ENCODE data around the gene AP4B1. TPM values are rescaled to one million over a fixed set of nuclear protein-coding genes. Genes with fewer than 3 reads are reported as not detected.
A peak's percentile ranks its signal among the peaks of the same experiment; 100 is the strongest.

Gene AP4B1
- polyA plus RNA-seq, 3 donors = 22.8 to 27.7 (median 23.9) TPM

DNA sequence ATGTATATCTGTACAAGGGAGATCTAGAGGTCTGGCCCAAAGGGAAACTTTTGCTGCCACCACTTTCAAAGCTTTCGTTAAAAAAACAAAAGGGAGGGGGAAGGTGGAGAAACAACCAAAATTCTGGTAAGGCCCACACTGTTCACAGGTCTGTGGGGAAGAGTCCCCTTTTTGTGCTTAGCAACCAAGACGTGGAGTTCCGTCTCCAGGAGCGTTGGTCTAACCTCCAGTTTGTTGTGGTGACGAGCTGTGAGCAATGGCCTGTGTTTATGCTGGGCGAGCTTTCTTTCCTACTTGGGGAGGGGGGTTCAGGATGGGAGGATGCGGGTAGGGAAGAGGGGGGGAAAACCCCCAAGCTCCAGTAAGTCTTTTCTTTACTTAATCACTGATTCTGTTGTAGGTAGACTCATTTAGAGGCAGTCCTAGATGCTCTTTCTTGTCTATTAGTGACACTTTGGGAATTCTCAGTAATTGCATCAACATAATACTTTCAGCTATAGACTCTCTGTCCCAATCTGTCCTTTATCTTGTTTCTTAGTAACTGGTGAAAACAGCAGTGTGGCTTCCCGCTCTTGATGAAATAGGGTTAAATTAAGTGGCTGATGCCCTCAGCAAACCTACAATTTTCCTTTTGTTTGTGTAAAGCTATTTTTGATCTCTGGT is 26.0 kb upstream of the AP4B1 start:
- peak; percentile 34 to 47 (median 45) for DNase-seq (ENCODE audit: low read depth in 3 of 3, low spot score in 2 of 3)

DNA sequence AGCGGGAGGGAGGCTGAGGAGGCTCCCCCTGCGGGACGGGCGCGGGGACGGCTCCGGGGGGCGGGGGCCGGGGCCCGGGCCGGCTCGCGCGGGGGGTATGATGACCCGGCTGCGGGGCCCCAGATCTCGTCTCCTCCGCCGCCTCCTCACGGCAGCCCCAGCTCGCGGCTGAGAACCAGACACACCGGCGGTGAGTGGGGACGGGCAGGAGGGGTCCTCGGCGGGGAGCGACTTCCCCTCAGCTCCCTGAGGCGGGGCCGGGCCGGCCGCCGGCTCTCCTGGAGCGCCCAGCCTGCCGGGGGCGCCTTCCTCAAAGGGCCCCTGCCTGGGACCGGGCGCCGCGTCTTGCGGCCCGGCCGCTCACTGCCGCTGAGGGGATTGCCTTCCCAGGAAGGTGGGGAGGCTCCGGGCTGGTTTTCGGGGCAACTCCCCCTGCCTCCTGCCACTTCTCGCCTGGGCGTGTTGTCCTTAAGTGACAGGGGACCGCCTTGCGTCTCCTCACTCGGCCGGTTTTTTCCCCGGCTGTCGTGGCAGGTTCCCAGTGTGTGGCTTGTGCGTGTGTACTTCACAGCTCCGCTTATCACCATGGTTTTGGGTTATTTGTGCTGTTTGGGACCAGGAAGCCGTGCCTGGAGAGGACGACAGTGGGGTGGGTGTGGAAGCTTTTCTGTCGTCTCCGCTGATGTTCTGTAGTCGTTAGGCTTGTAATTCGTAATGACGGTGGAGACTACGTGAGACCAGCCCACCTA is 25.3 kb upstream of the AP4B1 start:
- DNase-seq (ENCODE audit: low read depth in 3 of 3, low spot score in 2 of 3) = peak in 2 of 3 donors; percentile 29 to 33

DNA sequence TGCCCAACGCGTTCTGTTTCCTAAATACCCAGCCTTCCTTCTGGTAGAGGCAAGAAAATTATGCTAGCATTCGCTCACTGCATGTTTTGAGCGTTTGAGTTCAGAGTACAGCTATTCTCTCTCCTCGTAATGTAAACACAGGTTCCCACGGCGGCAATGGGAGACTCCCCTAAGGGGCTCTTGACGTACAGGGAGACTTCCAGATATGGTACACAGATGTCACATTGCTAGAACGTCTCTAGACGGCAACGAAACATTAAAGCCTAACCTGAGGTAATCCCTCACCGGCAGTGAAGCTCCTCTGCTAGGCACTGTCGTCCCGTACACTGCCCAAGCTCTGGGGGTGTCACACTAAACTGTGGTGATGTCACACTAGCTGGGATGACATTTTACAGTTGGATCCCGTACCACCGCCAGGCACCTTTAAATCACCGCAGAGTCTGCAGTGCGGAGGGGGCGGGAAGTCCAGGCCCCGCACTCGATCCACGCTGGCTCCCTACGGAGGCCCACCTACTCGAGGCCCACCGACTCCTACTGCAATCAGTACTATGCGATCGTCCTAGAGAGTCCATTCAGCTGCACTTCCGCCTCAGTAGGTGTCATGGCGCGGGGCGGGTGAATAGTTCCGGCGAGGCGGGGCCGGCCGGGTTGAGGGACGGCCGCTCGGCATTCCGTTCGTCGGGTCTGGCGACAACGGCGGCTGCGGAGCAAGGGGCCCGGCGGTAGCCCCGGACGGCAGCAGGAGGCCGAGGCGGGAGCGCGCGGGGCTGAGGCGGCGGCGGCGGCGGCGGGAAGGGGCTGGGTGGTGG is 24.5 kb upstream of the AP4B1 start, which contains the start of gene HIPK1:
Gene HIPK1 (plus strand): TSS at position 384 of the 809 bp plus-strand sequence.
- DNase-seq (ENCODE audit: low read depth in 3 of 3, low spot score in 2 of 3) = peak; percentile 88 to 92 (median 92)

DNA sequence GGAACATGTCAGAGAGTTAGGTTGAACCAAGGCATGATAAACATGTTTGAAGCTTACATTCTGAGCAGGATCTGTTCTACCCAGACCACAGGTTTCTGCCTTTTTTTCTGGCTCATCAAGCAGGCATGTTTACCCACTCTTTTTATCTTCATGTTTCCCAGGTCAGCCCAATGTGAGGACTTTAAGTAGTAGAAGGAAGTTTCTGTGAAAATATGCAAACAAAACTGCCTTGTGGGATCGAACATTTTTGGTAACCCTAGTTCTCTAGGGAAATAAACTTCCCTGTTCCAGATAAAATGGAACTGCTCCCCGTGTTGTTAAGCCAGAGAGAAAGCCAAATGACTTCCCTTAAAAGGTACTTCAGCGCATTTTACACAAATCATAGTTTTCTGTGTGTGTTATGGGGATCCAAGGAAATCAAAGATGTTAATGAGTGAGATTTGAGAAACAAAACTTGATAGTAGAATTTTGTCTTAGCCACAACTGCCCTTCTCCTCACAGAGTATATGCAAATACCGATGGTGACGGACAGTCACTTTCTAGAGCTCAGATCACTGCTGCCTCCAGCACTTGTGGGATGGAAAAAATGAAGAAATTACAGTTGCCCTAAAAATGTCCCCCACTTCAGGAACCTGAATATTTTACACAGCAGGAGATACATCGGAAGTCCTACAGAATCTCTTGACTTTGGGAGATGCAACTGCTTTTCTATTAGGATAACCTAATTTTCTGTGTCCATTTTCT is 23.8 kb upstream of the AP4B1 start:
- DNase-seq (ENCODE audit: low read depth in 3 of 3, low spot score in 2 of 3) = no peak

DNA sequence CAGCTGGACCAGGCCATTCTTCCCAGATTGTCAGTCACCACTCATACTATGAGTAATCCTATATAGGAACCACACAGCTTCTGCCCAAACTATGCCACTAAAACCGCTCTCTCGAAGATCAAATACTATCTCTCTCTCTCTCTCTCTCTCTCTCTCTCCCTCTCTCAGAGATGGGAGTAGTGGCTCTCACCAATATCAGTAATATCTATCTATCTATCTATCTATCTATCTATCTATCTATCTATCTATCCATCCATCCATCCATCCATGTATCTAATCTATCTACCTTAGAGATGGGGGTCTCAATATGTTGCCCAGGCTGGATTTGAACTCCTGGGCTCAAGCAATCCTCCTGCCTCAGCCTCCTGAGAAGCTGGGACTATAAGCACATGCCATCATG is 19.9 kb upstream of the AP4B1 start:
- no peak for DNase-seq (ENCODE audit: low read depth in 3 of 3, low spot score in 2 of 3)

DNA sequence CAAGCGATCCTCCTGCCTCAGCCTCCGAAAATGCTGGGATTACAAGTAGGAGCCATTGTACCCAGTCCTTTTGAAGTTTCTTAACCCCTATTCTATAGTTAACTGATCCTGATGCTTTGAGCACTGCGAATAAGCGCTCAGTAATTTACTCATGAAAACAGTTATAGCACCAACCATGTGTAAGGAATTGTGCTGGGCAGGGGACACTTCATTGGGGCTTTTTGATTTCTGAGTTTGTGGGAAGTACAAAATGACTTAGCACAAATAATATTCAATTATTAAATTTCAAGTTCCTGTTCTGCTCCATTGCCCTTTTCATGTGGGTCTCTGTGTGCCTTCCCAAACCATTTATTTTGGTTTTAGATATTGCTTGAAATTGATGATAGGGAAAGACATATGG is 18.4 kb upstream of the AP4B1 start:
- DNase-seq (ENCODE audit: low read depth in 3 of 3, low spot score in 2 of 3) = no peak

DNA sequence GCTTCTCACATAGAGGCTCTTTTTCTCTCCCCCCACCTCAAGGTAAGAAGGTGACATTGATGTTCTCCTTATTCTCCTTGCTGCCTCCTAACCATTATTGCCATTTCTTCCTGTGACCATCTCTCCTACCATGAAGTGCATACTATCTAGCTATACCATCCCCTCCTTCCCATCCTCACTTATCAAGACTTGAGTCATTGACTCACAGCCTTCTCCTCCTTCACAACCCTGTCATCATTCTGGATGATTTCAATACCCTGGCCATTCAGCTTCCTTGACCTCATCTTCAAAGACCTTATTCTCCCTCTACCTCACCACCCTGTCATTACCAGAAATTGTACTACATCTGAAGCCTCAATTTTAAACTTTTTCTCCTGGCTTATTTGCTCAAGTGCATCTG is 13.6 kb upstream of the AP4B1 start:
- no peak for DNase-seq (ENCODE audit: low read depth in 3 of 3, low spot score in 2 of 3)

DNA sequence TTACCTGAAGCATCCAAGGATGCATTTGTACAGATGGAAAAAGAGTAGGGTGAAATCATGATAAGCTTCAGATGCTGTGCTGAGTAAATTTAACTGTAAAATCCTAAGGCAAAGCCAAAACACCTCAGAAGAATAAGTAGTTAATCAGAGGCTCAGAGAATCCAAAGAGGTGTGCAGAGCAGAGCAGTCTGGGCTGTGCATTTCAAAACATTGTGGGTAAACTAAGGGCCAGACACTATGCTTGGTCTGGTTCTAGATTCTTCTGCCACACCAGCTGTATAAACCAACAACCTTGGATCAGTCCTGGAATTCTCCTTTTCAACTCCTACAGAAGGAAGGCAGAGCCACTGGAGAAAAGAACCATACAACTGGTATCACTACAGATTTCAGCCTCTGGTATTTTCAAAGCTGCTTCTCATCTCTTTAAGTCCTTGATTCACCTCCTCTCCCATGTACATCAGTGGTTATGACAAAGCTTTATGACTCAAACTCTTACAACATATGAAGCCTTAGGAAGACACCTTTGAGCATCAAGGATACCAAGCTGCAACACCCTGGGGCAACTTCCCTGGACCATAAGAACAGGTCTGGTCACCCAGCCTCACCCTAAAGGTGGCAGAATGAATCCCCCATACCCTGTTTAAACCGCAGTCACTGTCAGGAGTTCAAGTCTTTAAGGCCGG is 12.9 kb upstream of the AP4B1 start:
- no peak for DNase-seq (ENCODE audit: low read depth in 3 of 3, low spot score in 2 of 3)

DNA sequence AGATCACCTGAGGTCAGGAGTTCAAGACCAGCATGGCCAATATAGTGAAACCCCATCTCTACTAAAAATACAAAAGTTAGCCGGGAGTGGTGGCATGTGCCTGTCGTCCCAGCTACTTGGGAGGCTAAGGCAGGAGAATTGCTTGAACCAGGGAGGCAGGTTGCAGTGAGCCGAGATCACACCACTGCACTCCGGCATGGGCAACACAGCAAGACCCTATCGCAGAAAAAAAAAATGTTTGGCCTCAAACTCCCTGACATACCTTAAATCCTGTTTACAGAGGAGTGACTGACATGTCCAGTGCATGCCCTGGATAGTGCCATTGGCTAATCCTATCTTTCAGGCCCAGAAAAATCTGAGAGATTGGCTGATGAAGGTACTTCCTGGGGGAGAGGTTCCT is 12.4 kb upstream of the AP4B1 start:
- no peak for DNase-seq (ENCODE audit: low read depth in 3 of 3, low spot score in 2 of 3)

DNA sequence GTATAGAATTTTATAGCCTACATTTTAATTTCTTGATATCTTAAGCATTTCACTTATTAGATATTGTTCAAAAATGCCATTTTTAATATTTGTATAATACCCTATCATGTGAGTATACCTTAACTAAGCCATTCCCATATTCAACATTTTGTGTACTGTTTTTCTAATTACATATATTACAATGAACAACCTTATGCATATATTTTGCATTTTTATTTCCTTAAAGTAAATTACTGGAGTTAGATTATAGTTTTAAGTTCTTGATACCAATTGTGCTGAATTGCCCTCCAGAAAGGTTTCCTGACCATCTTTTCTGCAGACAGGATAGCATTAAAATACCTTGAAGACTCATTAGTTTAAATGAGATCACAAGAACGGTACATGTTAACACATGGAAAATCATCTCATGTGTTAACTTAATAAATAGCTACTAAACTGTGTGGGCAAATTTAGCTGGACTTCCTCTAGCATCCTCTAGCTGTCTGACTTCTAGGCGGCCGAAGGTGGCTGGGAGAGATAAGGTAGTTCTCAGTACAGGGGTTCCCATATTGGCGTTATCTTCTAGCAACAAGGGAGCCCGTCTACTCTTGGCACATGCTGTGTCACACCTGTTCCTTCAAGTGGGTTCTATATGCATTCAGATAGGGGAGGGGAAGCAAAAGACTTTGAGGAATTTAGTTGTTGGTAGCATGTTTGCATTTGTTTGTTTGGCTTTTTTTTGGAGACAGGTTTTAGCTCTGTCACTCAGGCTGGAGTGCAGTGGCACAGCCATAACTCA is 9.5 kb upstream of the AP4B1 start:
- DNase-seq (ENCODE audit: low read depth in 3 of 3, low spot score in 2 of 3) = no peak

DNA sequence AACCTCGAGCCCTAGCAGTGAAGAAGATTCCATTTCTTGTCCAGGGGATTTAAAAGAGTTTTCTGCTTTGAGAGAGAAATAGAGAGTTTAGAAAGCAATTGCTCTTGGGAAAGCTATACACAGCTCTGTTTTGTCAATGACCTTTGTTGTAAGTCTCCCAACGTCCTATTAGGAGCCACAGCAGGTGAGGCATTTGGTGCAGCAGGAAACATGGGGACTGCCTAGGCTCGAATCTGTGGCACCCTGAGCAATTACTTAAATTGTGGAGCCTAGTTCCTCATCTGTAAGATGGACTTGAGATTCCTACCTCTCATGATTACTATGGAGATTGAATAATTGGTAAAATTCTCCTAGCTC is 8.7 kb upstream of the AP4B1 start:
- no peak for DNase-seq (ENCODE audit: low read depth in 3 of 3, low spot score in 2 of 3)

DNA sequence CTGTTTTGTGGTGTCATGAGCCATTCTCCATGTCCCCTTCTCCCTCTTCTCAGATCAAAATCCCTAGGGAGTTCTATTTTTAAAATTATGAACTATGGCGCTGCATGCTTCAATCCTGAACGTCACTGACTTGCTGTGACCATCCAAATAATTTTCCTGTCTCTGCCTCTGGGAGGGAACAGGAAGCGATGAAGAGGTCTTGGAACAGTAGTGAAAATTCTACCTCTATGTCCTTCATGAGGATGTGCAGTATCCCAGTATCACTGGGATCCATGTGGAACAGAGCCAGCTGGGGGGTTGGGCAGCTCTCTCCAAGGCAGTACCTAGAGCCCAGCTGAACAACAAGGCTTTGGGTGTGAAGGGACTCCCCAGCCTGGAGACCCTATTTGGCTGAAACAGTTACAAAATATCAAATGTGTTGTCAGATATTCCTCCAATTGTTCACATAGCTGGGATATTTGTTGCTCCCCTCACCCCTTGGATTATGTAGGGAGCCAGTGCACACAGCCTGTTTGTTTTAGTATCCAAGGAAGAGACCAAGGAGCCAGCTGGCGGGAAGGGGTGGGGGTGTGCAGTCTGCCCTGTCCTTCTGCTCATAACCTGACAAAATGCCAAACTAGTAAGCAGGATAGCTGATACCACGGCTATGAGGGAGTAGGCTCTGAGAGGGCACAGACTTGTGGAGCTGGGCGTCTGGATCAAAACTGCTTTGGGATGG is 8.2 kb upstream of the AP4B1 start:
- DNase-seq (ENCODE audit: low read depth in 3 of 3, low spot score in 2 of 3) = no peak

DNA sequence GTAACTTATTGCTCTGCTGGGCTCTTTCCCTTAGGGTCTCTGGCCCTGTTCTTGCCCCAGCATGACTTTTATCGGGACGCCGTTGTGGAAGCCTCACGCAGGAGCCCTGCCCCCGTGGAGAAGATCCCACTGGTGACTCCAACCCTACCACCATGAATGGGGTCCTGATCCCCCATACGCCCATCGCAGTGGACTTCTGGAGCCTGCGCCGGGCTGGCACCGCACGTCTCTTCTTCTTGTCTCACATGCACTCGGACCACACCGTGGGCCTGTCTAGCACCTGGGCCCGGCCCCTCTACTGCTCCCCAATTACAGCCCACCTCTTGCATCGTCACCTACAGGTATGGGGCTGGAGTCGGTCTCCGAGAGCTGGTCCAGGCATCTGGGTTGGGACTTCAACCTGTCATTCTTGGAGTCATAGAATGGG is 849 bp upstream of the AP4B1 start:
- peak in 1 of 3 donors; percentile 13 for DNase-seq (ENCODE audit: low read depth in 3 of 3, low spot score in 2 of 3)

DNA sequence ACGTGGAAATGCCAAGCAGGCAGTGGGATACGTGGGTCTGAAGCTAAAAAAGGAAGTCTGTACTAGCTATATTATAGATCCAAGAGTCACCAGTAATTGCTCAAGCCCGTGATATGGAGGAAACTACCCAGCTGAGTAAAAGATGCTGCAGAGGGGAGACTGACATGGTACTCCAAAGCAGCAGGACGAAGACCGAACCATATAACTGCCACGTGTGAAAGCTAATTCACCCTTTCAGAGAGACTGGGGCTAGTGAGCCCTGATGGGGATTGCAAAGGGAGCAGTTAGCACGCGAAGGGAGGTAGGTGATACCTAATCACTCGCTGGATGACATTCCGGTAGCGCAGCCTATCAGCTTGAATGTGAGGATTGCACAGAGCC is 316 bp downstream of the AP4B1 start:
- DNase-seq (ENCODE audit: low read depth in 3 of 3, low spot score in 2 of 3) = no peak

DNA sequence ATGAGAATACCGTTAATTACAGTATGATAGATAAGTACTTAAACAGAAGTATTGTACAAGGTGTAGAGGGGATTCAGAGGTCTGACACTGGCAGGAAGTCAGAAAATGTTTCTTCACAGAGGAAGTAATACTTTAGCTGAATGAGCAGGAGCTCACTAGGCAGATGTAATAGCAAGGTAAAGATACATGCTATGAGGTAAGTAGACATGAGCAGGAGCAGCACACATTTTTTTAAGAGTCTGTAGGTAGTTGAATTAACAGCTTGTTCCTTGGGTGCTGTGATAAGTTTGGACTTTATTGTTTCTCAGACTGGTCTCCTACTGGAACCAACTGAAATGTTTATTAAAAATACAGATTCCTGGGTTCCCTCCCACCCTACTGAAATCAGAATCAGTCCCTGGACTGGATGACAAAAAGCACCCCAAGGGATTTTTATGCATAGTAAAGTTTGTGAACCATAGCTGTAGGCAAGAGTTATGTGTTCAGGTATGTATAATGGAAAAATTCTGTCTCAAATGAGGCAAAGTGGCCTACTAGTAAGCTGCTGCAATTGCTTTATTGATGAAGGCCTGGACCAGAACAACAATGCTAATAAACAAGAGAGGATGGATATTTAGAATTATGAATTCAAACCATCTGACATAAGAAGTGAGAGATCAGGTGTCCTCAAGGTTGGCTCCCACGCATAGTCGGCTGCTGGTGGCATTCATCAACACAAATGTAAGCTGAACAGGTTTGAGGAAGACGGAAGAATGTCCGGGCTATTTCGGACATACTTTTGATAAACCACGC is 902 bp downstream of the AP4B1 start:
- no peak for DNase-seq (ENCODE audit: low read depth in 3 of 3, low spot score in 2 of 3)

DNA sequence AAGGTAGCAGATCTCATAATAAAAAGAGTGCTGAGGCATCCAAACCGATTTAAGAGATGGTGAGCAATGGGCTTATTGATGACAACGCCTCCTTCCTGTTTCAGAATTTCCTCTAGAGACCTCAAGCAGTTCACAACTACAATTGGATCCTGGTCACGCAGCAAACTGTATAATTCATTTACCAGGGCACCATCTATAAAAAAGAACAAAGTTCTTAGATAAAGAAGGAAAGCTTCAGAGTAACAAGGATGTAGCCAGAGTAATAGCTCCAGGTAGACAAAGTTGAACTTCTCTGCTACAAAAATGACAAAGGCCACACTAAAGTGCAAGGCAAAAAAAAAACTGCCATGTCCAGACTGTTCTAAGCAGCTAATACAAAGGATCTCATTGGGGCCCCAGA is 3.4 kb downstream of the AP4B1 start:
- no peak for DNase-seq (ENCODE audit: low read depth in 3 of 3, low spot score in 2 of 3)

DNA sequence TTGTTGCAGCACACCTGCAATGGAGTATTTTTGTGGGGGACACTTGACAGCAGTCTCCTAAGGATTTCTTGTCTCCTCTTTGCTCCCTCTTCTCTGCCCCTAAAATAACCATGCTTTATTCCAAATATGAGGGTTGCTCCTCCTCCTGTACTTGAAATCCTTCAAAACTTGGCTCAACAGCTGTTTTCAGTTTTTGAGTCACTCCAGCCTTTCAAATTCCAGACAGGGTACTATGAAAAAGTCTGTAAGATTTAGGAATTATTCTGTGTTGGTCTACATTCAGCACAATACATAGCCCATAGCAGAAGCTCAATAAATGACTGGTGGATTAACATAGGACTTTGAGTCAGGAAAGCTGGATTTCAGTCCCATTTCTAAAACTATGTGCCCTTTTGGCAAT is 5.5 kb downstream of the AP4B1 start:
- DNase-seq (ENCODE audit: low read depth in 3 of 3, low spot score in 2 of 3) = no peak

DNA sequence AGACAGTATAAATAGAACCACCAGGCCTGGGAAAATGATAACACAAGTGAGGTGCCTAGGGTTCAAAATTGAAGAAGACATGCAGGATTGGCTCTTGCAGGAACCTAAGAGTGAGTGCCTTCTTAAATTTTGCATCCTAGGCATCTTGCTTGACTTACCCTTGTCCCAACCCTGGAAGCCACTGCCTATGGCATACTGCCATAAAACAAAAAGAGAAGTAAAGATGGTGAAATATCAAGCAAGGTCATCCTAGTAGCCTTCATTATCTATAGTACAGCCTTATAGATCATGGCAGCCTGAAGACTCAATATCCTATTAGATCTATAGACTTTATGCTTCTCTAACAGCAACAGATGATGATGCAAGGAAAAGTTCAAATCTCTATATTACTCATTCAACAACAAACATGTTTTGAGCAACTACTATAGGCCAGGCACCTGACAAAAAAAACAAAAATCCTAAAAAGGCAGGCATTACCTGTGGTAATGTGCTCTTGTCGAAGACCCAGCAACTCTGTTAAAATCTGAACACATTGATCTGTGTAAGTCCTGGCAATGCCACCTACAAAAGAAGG is 6.3 kb downstream of the AP4B1 start:
- no peak for DNase-seq (ENCODE audit: low read depth in 3 of 3, low spot score in 2 of 3)
